RPMI8226 (cell line): ENCODE data around the gene KRTAP10-5.

Source experiments
- DNase-seq: peaks from one replicate; pipeline ENCODE4 v3.0.0-alpha.2; 2015

KRTAP10-5 gene

GRCh38 chr21:44548381-44548780 lies 32.0 kb downstream of the KRTAP10-5 start:
- no peak for DNase-seq

- DNase-seq: no peak
Measured at GRCh38 chr21:44547656-44548331, 32.6 kb downstream of the KRTAP10-5 start.

GRCh38 chr21:44544566-44544965 lies 35.8 kb downstream of the KRTAP10-5 start:
- DNase-seq: no peak

- DNase-seq: no peak
Measured at GRCh38 chr21:44542716-44543115, 37.7 kb downstream of the KRTAP10-5 start.

- DNase-seq: no peak
Measured at GRCh38 chr21:44540741-44541288, 39.6 kb downstream of the KRTAP10-5 start.

- no peak for DNase-seq
Measured at GRCh38 chr21:44539991-44540666, 40.3 kb downstream of the KRTAP10-5 start, which contains the start of gene KRTAP10-1. Gene KRTAP10-1, minus strand, starts transcription at chr21:44540195. Its CDS starts 45 bp downstream, at chr21:44540150.

- no peak for DNase-seq
Measured at GRCh38 chr21:44539046-44539445, 41.4 kb downstream of the KRTAP10-5 start.

- DNase-seq: no peak
Measured at GRCh38 chr21:44537930-44538911, 42.2 kb downstream of the KRTAP10-5 start.

- no peak for DNase-seq
Measured at GRCh38 chr21:44535963-44536362, 44.4 kb downstream of the KRTAP10-5 start.

GRCh38 chr21:44534688-44535087 lies 45.7 kb downstream of the KRTAP10-5 start:
- no peak for DNase-seq

- no peak for DNase-seq
Measured at GRCh38 chr21:44533891-44534627, 46.3 kb downstream of the KRTAP10-5 start.

GRCh38 chr21:44533121-44533890 lies 47.1 kb downstream of the KRTAP10-5 start:
- no peak for DNase-seq

GRCh38 chr21:44532712-44533111 lies 47.7 kb downstream of the KRTAP10-5 start:
- no peak for DNase-seq

GRCh38 chr21:44531606-44532564 lies 48.5 kb downstream of the KRTAP10-5 start:
- no peak for DNase-seq

GRCh38 chr21:44530903-44531605 lies 49.4 kb downstream of the KRTAP10-5 start:
- DNase-seq: no peak

GRCh38 chr21:44530221-44530902 lies 50.0 kb downstream of the KRTAP10-5 start:
- no peak for DNase-seq

- DNase-seq: no peak
Measured at GRCh38 chr21:44529503-44530125, 50.8 kb downstream of the KRTAP10-5 start.
